ENCODE measurements around the gene DCTN3.

Gene DCTN3

DNA sequence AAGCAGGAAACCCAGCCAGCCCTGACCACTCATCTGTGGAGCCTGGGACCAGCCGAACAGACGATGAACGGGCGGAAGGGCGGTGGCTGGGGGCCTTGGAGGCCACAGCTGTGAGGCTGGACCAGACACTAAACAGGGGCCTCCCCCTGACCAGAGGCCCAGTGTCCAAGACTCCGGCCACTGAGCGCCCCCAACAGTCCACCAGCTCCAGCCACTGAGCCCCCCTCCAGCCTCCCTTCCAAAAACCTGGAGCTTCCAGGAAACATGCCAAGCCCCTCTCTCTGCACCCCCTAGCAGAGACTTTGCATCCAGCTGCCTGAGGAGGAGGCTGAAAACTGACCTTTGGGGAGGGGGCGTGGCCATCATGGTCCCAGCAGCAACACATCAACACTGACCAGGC, 54.0 kb downstream of the DCTN3 start:
- intact Hi-C loops (cut with DNase I): loop anchor here (5.0 kb wide), 1 partner anchor 171 kb away; no protein-coding TSS in a partner anchor

DNA sequence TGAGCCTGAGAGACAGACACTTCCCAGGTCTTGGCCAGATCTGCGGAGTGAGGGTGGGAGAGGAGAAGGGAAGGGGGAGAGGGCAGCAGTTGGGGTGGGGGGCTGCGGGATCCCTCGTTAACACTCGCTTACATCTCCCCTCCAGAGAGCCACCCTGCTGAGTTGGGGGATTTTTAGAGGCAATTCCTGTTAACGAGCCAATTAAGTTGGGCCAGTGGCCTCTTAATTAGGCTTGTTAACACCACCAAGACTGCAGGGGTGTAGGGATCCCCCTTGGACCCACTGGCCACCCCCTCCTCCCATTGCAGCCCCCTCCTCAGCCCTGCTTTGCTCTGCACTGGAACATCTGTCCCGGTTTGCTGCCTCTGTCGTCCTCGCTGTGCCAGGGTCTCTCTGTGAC, 54.4 kb downstream of the DCTN3 start:
- DNase-seq: no peak
- intact Hi-C loops (cut with DNase I): loop anchor here (5.0 kb wide), 1 partner anchor 171 kb away; no protein-coding TSS in a partner anchor

More for the DNA sequence above, 54.0 kb downstream of the DCTN3 start:
- DNase-seq: no peak

DNA sequence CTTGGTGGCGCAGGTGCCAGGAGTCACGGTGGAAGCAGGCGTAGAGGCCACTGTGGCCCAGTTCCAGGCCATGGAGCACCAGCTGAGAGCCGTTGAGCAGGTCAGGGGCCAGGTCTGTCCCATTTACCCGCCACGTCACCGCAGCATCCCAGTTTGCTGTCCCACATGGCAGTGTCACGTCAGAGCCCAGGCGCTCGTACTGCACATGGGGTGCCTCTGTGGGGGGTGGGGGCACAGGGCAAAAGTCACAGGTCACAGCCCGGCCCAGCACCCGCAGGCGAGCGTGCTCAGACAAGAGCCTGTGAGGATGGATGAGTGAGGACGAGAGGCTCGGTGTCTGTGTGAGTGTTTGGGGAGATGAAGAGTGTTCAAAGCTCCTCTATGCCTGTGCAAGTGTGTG, 55.7 kb downstream of the DCTN3 start:
- no peak for DNase-seq
- intact Hi-C loops (cut with DNase I): loop anchor here (5.0 kb wide), 1 partner anchor 173 kb away; no protein-coding TSS in a partner anchor

All from head of caudate nucleus (tissue), 42 donors.